HL-60/S4 treated with phorbol 12-myristate 13-acetate at 8.2 ng/mL for 4 days and 3 days (cell line): ENCODE measurements around the gene LRR1.
"Not testable (repeated sequence)": the region's sequence is repeated elsewhere in the genome, so short reads cannot be mapped to it uniquely, and the experiment has no call there.

Source experiments
- in situ Hi-C: fragments of 300-500 bp; cut with MboI; formaldehyde crosslinking; loops from 2 replicates; pipeline ENCODE4 v1.15.0; 2022; ENCODE audit warnings: low sequenced_read_pairs

The LRR1 gene

GRCh38 chr14:49623941-49624839 lies 25.4 kb downstream of the LRR1 start:
- in situ Hi-C loops, result no loop called here

GRCh38 chr14:49633640-49634546 lies 35.2 kb downstream of the LRR1 start:
- in situ Hi-C loops, result no loop called here

- in situ Hi-C loops, result no loop called here
Observed at GRCh38 chr14:49634547-49635334, 36.0 kb downstream of the LRR1 start, which contains the start of gene DNAAF2. TSS of gene DNAAF2 (minus strand) at chr14:49635244. CDS start at chr14:49635149, 95 bp downstream.

GRCh38 chr14:49636866-49637265 lies 38.1 kb downstream of the LRR1 start:
- in situ Hi-C loops, result no loop called here

GRCh38 chr14:49637534-49638078 lies 38.9 kb downstream of the LRR1 start:
- in situ Hi-C loops, result no loop called here

GRCh38 chr14:49640540-49641417 lies 42.0 kb downstream of the LRR1 start:
- in situ Hi-C loops, result no loop called here

- in situ Hi-C loops, result no loop called here
Observed at GRCh38 chr14:49641697-49642129, 43.0 kb downstream of the LRR1 start.

- in situ Hi-C loops, result no loop called here
Observed at GRCh38 chr14:49642163-49642562, 43.4 kb downstream of the LRR1 start.

GRCh38 chr14:49653508-49653907 lies 54.8 kb downstream of the LRR1 start:
- in situ Hi-C loops, result no loop called here

- in situ Hi-C loops, result no loop called here
Observed at GRCh38 chr14:49654511-49654910, 55.8 kb downstream of the LRR1 start.

- in situ Hi-C loops, result not testable (repeated sequence)
Observed at GRCh38 chr14:49657500-49657899, 58.8 kb downstream of the LRR1 start.

- in situ Hi-C loops, result no loop called here
Observed at GRCh38 chr14:49659526-49660455, 61.1 kb downstream of the LRR1 start.
